Sigmoid colon (tissue), 4 donors: ENCODE results near the gene ENKUR.

ENCODE experiments used
- POLR2A ChIP-seq, 2 donors: fragments of 450-650 bp; IDR thresholded peaks; one replicate each; pipeline ENCODE4 v1.6.1; 2016; ENCODE audit warnings: antibody characterized with exemption in 2 of 2, mild to moderate bottlenecking in 2 of 2, moderate library complexity in 2 of 2
- POLR2AphosphoS5 ChIP-seq, 4 donors: sonication (generic); formaldehyde crosslinking; IDR thresholded peaks; one replicate each; pipeline ENCODE4 v1.6.1; 2017; ENCODE audit warnings: antibody characterized with exemption in 4 of 4
- TF ChIP-seq, protein P1 (sequence below), 4 experiments: fragments of 450-650 bp in 3 of 4; fragments of 200-600 bp in 1 of 4; IDR thresholded peaks; one replicate each; pipeline ENCODE4 v1.5.1; 2016 to 2019; ENCODE audit warnings: antibody characterized with exemption in 4 of 4, mild to moderate bottlenecking in 3 of 4, moderate library complexity in 2 of 4

DNA sequence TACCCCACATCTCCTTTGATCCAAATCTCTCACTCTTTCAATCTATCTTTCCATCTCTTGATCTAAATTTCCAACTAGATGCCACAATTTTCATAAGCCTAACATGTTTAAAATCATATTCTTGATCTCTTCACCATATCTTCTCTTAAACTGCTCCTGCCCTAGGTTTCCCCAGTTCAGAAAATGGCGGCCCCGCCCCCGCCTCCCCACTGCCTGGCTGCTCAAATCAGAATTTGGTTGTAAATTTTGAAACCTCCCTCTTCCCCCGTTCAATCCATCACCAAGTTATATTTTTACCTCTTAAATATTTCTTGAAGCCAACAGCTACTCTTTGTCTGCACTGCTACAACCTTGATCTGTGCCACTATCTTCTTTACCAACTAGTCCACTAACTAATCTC, 36.3 kb downstream of the ENKUR start:
- TF ChIP-seq POLR2AphosphoS5 (IDR thresholded peaks at IDR 0.05) (no peak), POLR2A (IDR thresholded peaks at IDR 0.05) (no peak)
- TF ChIP-seq, protein P1, sequence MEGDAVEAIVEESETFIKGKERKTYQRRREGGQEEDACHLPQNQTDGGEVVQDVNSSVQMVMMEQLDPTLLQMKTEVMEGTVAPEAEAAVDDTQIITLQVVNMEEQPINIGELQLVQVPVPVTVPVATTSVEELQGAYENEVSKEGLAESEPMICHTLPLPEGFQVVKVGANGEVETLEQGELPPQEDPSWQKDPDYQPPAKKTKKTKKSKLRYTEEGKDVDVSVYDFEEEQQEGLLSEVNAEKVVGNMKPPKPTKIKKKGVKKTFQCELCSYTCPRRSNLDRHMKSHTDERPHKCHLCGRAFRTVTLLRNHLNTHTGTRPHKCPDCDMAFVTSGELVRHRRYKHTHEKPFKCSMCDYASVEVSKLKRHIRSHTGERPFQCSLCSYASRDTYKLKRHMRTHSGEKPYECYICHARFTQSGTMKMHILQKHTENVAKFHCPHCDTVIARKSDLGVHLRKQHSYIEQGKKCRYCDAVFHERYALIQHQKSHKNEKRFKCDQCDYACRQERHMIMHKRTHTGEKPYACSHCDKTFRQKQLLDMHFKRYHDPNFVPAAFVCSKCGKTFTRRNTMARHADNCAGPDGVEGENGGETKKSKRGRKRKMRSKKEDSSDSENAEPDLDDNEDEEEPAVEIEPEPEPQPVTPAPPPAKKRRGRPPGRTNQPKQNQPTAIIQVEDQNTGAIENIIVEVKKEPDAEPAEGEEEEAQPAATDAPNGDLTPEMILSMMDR (IDR thresholded peaks at IDR 0.05): no peak
